Astrocyte of the hippocampus (primary cell): ENCODE measurements around the gene CHST13.

Experiments
- DNase-seq: peaks from one replicate; pipeline ENCODE4 v3.0.0; 2011; ENCODE audit warnings: low read depth, low spot score

Gene CHST13

GRCh38 chr3:126540951-126541627 lies 17.1 kb downstream of the CHST13 start:
- no peak for DNase-seq

DNA sequence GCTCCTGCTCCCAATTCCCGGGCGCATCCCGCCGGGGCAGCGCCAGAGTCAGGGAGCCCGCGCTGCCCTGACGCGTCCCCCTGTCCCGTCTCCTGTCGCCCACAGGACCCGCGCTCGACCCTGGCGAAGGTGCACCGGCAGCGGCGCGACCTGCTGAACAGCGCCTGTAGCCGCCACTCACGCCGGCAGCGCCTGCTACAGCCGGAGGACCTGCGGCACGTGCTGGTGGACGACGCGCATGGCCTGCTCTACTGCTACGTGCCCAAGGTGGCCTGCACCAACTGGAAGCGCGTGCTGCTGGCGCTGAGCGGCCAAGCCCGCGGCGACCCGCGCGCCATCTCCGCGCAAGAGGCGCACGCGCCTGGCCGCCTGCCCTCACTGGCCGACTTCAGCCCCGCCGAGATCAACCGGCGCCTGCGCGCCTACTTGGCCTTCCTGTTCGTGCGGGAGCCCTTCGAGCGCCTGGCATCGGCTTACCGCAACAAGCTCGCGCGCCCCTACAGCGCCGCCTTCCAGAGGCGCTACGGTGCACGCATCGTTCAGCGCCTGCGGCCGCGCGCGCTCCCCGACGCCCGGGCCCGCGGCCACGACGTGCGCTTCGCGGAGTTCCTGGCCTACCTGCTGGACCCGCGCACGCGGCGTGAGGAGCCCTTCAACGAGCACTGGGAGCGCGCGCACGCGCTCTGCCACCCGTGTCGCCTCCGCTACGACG lies 17.8 kb downstream of the CHST13 start:
- no peak for DNase-seq

DNA sequence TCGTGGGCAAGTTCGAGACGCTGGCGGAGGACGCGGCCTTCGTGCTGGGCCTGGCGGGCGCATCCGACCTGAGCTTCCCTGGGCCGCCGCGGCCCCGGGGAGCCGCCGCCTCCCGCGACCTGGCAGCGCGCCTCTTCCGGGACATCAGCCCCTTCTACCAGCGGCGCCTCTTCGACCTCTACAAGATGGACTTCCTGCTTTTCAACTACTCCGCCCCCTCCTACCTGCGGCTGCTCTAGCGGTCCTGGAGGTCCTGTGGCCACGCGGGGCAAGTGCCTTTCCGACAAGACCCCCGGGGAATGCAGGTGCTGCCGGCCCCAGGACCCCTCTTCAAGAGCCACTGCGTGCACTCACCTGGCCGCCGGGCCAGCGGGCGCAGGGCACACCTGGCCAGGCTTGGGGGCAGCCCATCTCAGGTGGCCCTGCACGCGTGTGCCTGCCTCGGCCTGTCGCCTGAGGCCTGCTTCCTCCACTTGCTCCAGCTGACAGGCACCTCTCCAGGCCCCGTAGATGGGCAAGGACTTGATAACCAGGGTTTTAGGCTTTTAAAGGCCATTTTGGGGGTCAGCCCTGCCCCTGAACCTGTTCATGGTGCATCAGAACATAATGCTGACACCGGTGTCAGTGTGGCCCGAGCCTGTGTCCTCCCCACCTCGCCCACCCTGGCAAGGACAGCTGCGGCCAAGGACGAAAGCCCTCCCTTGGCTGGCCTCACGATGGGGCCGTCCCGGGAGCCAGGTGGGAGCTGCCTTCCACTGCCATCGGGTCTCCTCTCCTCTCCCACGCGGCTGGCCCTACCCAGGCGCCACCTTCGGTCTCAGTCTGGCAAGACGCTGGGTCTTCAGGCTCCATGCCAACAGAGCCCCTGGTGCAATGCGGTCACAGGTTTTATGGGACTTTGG lies 18.6 kb downstream of the CHST13 start:
- no peak for DNase-seq

GRCh38 chr3:126543457-126544061 lies 19.6 kb downstream of the CHST13 start:
- DNase-seq: no peak

GRCh38 chr3:126544596-126545281 lies 20.8 kb downstream of the CHST13 start:
- DNase-seq: no peak

DNA sequence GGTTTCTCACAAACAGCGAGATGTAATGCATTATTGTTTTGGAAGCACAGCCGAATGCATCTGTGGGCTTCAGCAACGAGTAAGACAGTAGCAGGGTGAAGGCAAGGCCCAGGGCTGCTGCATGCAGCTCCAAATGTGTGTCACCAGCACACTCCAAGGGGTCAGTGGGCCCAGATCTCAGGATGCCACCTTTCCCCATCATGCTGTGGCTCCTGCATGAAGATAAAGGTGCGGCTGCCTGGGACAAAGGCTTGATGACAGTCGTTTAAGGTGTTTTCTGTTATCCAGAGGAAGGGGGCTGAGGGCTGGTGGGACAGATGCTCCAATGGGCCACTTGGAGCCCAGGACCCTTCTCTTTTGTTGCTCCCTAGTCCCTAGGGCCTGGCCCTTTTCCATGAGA lies 21.6 kb downstream of the CHST13 start:
- DNase-seq: no peak

- DNase-seq: no peak
Observed at GRCh38 chr3:126546013-126546412, 22.1 kb downstream of the CHST13 start.

- DNase-seq: no peak
Observed at GRCh38 chr3:126546549-126547239, 22.7 kb downstream of the CHST13 start.

GRCh38 chr3:126547721-126548120 lies 23.8 kb downstream of the CHST13 start:
- no peak for DNase-seq

DNA sequence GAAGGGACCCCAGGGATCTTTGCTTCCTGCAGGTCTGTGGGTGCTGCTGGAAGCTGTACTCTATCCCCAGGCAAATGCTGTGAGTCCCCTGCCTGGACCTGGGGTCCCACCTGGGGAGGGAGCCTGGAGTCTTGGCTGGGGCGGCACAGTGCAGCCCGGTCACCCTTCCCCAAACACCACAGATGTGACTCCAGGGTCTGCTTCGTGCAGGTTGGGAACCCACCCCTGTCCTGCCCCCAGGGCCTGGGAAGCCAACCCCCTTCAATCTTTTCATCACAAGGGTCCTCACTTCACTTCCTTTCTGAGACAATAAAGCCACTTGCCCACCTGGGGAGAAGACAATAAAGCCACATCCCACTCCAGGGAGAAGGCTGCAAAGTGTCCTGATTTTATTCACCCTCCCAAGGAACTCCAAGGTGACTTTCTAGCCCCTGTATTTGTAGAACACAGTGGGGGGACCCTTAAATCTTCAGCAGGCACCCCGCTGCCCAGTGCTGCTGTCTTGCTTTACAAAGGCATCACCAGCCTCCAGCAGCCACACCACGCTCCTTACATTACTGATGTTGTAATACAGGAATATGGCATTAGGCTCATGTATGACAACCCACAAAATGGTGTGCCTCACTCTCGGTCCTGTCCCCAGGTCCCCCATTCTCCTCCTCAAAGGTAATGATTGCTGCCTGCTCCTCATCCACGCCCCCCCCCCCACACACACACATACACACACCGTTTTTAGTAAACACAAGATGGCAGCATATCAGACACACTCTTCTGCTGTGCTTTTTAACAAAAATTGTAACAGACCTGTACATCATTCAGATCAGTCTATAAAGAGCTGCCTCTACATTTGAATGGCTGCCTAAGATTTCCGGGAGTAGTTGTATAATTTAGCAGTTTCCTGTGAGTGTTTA lies 24.9 kb downstream of the CHST13 start:
- no peak for DNase-seq

DNA sequence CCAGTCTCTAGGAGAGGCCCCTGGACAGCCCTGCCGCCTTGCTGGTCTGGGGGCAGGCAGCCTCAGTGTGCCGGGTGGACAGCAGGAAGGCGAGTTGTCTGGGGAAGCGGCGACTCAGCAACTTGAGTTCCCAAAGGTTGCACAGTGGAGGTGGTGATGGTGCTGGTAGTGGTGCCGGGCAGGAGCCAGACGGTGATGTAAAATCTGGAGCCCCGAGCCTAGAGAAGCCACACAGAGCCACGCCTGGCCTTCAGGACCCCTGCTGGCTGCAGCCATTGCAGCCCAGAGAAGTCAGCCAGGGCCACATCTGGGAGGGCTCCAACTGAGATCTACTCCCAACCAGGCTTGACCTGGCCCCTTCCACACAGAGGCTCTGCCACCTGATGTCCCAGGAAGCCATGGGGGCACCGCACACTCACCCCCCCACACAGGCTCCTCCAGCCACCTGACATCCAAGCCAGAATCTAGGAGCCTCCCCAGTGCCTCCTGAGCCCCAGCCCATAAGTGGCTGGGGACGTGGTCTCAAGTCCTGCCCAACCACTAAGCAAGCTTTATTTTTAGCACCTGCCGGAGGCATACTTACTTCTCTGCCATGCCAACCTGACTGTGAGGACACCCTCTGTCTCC lies 26.0 kb downstream of the CHST13 start:
- DNase-seq: no peak

- no peak for DNase-seq
Observed at GRCh38 chr3:126550488-126551051, 26.6 kb downstream of the CHST13 start.

- DNase-seq: no peak
Observed at GRCh38 chr3:126551121-126551838, 27.3 kb downstream of the CHST13 start.

- no peak for DNase-seq
Observed at GRCh38 chr3:126551839-126552687, 28.1 kb downstream of the CHST13 start.

- DNase-seq: no peak
Observed at GRCh38 chr3:126552688-126553283, 28.8 kb downstream of the CHST13 start.

DNA sequence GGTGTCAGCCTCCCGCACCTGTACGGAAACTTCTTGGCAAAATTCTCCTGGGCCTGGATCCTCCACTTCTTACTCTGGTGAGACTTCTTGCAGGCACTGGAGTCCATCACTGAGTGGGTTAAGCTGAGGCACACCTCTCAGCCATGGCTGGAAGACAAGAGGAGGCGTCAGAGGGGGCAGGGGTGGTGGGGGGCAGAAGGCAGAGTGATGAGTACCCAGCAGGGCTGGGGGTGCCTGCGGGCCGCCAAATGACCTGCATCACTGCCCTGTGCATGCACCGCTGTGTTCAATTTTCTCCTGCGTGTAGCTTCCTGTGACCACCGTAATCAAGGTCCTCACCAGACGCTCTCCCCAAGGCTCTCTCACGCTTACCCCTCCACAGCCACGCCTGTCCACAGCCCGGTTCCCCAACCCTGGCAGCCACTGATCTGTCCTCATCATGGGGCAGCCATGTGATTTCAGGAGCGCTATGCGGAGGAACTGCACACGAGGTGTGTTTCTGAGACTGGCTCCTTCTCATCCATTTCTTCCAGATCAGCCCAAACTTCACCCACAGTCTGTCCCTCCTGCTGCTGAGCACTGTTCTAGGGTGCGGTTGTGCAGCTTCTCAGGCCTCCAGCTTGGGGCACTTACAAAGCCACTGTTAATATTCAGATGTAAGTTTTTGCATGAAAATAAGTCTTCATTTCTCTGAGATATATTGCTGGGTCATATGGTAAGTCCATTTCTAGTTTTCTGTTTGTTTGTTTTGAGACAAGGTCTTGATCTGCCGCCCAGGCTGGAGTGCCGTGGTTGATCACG lies 29.5 kb downstream of the CHST13 start:
- DNase-seq: no peak
